Transverse colon (tissue), 4 donors: Measurements from ENCODE around the gene PANK3. TPM values are rescaled to one million over a fixed set of nuclear protein-coding genes. Genes with fewer than 3 reads are reported as not detected.

Source experiments
- DNase-seq: peaks from one replicate; pipeline ENCODE4 v3.0.0-alpha.2; 2019
- H3K27ac ChIP-seq, 4 donors: fragments of 200-600 bp; sonication (generic); 2 replicates each; pipeline ENCODE4 v1.5.1; 2016 to 2018; ENCODE audit warnings: inconsistent platforms in 4 of 4
- H3K27me3 ChIP-seq: fragments of 200-600 bp; sonication (generic); 2 replicates; pipeline ENCODE4 v1.5.1; 2017; ENCODE audit warnings: inconsistent platforms
- H3K36me3 ChIP-seq, 4 donors: fragments of 200-600 bp; sonication (generic); 2 replicates each; pipeline ENCODE4 v1.5.1; 2017 to 2019; ENCODE audit warnings: inconsistent platforms in 4 of 4
- H3K4me1 ChIP-seq, 4 donors: fragments of 200-600 bp; sonication (generic); 2 replicates each; pipeline ENCODE4 v1.5.1; 2017 to 2020; ENCODE audit warnings: inconsistent platforms in 4 of 4
- H3K4me3 ChIP-seq, 4 donors: fragments of 200-600 bp; sonication (generic); 1 replicate in 1 of 4; 2 replicates in 3 of 4; pipeline versions ENCODE4 v1.5.1 to v1.6.1; 2017 to 2019; ENCODE audit warnings: inconsistent platforms in 4 of 4
- H3K9me3 ChIP-seq, 2 donors: fragments of 200-600 bp; sonication (generic); 2 replicates each; pipeline ENCODE4 v1.5.1; 2017 to 2019; ENCODE audit warnings: inconsistent platforms in 2 of 2
- CTCF ChIP-seq, 5 experiments: fragments of 200-600 bp in 3 of 5; fragments of 450-650 bp in 2 of 5; sonication (generic) in 3 of 5; IDR thresholded peaks; 1 replicate in 2 of 5; 2 replicates in 3 of 5; pipeline ENCODE4 v1.5.1; 2016 to 2017; ENCODE audit warnings: antibody characterized with exemption in 5 of 5, inconsistent platforms in 3 of 5, mild to moderate bottlenecking in 2 of 5, moderate library complexity in 1 of 5
- EP300 ChIP-seq: sonication (generic); formaldehyde crosslinking; IDR thresholded peaks from one replicate; pipeline ENCODE4 v1.6.1; 2017; ENCODE audit warnings: antibody characterized with exemption, low read depth
- POLR2A ChIP-seq: fragments of 450-650 bp; IDR thresholded peaks from one replicate; pipeline ENCODE4 v1.6.1; 2016; ENCODE audit warnings: antibody characterized with exemption, mild to moderate bottlenecking, moderate library complexity
- POLR2AphosphoS5 ChIP-seq, 3 donors: sonication (generic); formaldehyde crosslinking; IDR thresholded peaks; one replicate each; pipeline ENCODE4 v1.6.1; 2016; ENCODE audit warnings: antibody characterized with exemption in 3 of 3
- WGBS, 2 donors: methylation state at CpG; one replicate each; pipeline ENCODE4 v1.1.5; 2018; ENCODE audit warnings: low coverage in 1 of 2; 5-methylcytosine and 5-hydroxymethylcytosine counted together
- in situ Hi-C, 4 donors: fragments of 200-750 bp; cut with MboI; loops; one replicate each; pipeline versions ENCODE4 v1.15.0 to v1.15.1; 2017; ENCODE audit warnings: low sequenced_read_pairs in 3 of 4, low pct_ligation_motif_present in 1 of 4, low pct_unique_long_range_greater_than_20kb in 1 of 4
- intact Hi-C: fragments of 100-400 bp; cut with DNase I; formaldehyde crosslinking; loops from one replicate; pipeline ENCODE4 v1.15.1; 2023; ENCODE audit warnings: low total_unique reads
- total RNA-seq, 4 donors: library from RNA; depleted of rRNA; stranded (reverse); fragments of >200 nt; gene quantifications; one replicate each; pipeline ENCODE4 v1.1.0, GENCODE V29; 2016

The PANK3 gene
- total RNA-seq, 4 donors from 2014 or later, result 48.6 to 93.8 (median 61.2) TPM

GRCh38 chr5:168611165-168611564 lies 32.0 kb upstream of the PANK3 start:
- H3K27me3 ChIP-seq, result no peaks in the 10 kb centered on the region
- no peak for TF ChIP-seq POLR2AphosphoS5 (IDR thresholded peaks at IDR 0.05)
- no peak for TF ChIP-seq CTCF (IDR thresholded peaks at IDR 0.05)
- no peak for TF ChIP-seq POLR2A
- TF ChIP-seq EP300, result no peak
- in situ Hi-C loops, result no loop called here
- WGBS, 2 donors, result 64 to 86% methylated on average over 6 to 7 of the region's 7 CpGs
- DNase-seq, result no peak
- peaks cover 0 to 27% (median 6%) of the 10 kb centered on the region in 4 donors for H3K4me1 ChIP-seq
- intact Hi-C loops, result no loop called here
- H3K36me3 ChIP-seq, result no peaks in the 10 kb centered on the region
- H3K9me3 ChIP-seq, result no peaks in the 10 kb centered on the region
- H3K4me3 ChIP-seq, result no peak overlapping the region
- H3K27ac ChIP-seq, result no peak overlapping the region

DNA sequence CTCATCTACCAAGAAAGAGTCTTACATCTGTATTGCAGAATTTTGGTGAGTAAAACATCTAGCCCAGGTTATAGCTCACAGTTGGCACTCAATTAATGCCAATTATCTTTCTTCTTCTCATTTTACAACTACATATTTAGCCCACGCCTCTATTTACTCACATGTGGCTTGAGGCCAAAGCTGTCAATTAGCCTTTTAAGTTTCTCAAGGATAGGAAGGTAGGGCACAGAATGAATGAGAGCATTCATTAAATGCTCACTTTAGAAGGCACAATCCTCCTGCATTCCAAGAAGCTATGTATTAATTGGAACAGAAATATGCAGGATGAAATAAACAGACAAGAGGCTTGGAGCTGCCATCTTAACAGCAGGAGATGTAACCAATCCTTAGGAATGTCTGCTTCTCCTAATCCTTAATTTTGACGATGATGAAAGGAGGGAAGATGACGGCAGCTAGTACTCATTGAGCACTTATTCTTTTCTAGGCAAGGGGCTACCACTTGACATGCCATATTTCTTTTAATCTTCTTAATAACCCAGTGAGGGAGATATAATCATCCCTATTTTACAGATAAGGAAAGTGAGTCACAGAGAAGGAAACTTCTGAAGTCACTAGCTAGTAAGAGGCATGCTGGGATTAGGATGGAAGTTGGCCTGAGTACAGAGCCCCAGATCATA lies 30.8 kb upstream of the PANK3 start:
- H3K36me3 ChIP-seq, result no peaks in the 10 kb centered on the region
- intact Hi-C loops (no loop called here), in situ Hi-C loops (no loop called here)
- no peaks in the 10 kb centered on the region for H3K9me3 ChIP-seq
- 57 to 63% methylated on average over 1 to 3 of the region's 3 CpGs for WGBS, 2 donors
- H3K27me3 ChIP-seq, result no peaks in the 10 kb centered on the region
- no peak overlapping the region for H3K4me3 ChIP-seq
- H3K4me1 ChIP-seq, result peaks cover 0 to 27% (median 6%) of the 10 kb centered on the region in 4 donors
- DNase-seq, result no peak
- H3K27ac ChIP-seq, result no peak overlapping the region
- no peak for TF ChIP-seq POLR2AphosphoS5 (IDR thresholded peaks at IDR 0.05)
- TF ChIP-seq EP300, result no peak
- no peak for TF ChIP-seq POLR2A
- TF ChIP-seq CTCF (IDR thresholded peaks at IDR 0.05), result no peak

DNA sequence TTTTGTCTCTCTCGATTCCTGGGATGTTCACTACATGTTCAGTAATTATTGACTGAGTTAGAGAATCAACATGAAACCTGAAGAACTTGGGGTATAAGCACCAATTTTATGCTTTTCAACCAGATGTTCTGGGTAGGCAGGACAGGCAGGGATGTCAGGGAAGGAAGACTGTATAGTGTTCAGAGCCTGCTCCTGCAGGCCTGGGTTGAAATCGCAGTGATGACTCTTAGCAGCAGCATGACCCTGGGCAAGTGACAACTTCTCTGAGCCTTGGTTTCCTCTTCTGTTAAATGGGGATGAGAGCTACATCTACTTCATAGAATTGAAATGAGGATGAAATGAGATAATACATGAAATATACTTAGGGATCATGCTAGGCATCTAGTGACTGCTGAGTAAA lies 29.7 kb upstream of the PANK3 start:
- intact Hi-C loops (no loop called here), in situ Hi-C loops (no loop called here)
- H3K9me3 ChIP-seq, result no peaks in the 10 kb centered on the region
- 91 to 100% methylated on average over 1 to 2 of the region's 2 CpGs for WGBS, 2 donors
- peaks cover 0 to 25% (median 9%) of the 10 kb centered on the region in 4 donors for H3K4me1 ChIP-seq
- no peaks in the 10 kb centered on the region for H3K36me3 ChIP-seq
- H3K4me3 ChIP-seq, result no peak overlapping the region
- DNase-seq, result no peak
- no peaks in the 10 kb centered on the region for H3K27me3 ChIP-seq
- H3K27ac ChIP-seq, result no peak overlapping the region
- TF ChIP-seq EP300 (no peak), POLR2AphosphoS5 (IDR thresholded peaks at IDR 0.05) (no peak), CTCF (IDR thresholded peaks at IDR 0.05) (no peak), POLR2A (no peak)

DNA sequence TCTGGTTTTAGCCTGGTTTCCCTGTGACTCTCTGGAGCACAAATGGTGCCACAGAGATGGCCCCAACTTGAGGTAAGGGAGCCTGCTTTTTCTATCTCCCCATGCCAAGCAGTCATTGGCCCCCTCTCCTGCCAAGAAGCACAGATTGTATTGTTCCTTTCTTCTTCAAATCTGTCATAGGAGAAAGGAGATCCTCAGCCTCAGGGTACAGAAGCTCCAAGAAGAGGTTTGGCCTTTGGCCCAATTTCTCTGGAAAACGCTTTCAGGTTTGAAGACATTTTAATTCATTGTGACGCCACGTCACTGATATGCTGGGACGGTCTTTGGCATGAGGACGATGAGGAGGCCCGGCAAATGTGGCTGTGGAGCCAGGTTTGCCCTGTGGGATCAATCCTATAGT lies 29.2 kb upstream of the PANK3 start:
- intact Hi-C loops (no loop called here), in situ Hi-C loops (no loop called here)
- TF ChIP-seq POLR2A, result no peak
- TF ChIP-seq EP300, result no peak
- H3K36me3 ChIP-seq, result no peaks in the 10 kb centered on the region
- no peaks in the 10 kb centered on the region for H3K9me3 ChIP-seq
- DNase-seq, result no peak
- peaks cover 0 to 24% (median 11%) of the 10 kb centered on the region in 4 donors for H3K4me1 ChIP-seq
- no peak overlapping the region for H3K4me3 ChIP-seq
- H3K27me3 ChIP-seq, result no peaks in the 10 kb centered on the region
- WGBS, 2 donors, result 80 to 88% methylated on average over 1 to 6 of the region's 6 CpGs
- no peak overlapping the region for H3K27ac ChIP-seq
